COR-L47 (cell line): ENCODE results near the gene BICC1.

Experiments used
- DNase-seq: peaks from one replicate; lab custom pipeline; 2025; lab: John Stamatoyannopoulos, UW

BICC1 gene

GRCh38 chr10:58512491-58513187 lies at the start of gene BICC1:
BICC1 (plus strand) TSS chr10:58512872; CDS start chr10:58513144, 272 bp downstream.
- peak; percentile 49 for DNase-seq

- DNase-seq = no peak
Measured at GRCh38 chr10:58464956-58465355, 47.7 kb upstream of the BICC1 start.

- no peak for DNase-seq
Measured at GRCh38 chr10:58465629-58466028, 47.0 kb upstream of the BICC1 start.

GRCh38 chr10:58467931-58468635 lies 44.6 kb upstream of the BICC1 start:
- DNase-seq = no peak

- no peak for DNase-seq
Measured at GRCh38 chr10:58473976-58474375, 38.7 kb upstream of the BICC1 start.

- DNase-seq = no peak
Measured at GRCh38 chr10:58475322-58476277, 37.1 kb upstream of the BICC1 start.

- no peak for DNase-seq
Measured at GRCh38 chr10:58477122-58477521, 35.5 kb upstream of the BICC1 start.

- DNase-seq = no peak
Measured at GRCh38 chr10:58477902-58478301, 34.8 kb upstream of the BICC1 start.

- DNase-seq = no peak
Measured at GRCh38 chr10:58479045-58479444, 33.6 kb upstream of the BICC1 start.

GRCh38 chr10:58480321-58480720 lies 32.4 kb upstream of the BICC1 start:
- DNase-seq = no peak

GRCh38 chr10:58481569-58482109 lies 31.0 kb upstream of the BICC1 start:
- no peak for DNase-seq

GRCh38 chr10:58486821-58487220 lies 25.9 kb upstream of the BICC1 start:
- DNase-seq = no peak

- DNase-seq = peak; percentile 23
Measured at GRCh38 chr10:58488921-58489320, 23.8 kb upstream of the BICC1 start.

- no peak for DNase-seq
Measured at GRCh38 chr10:58502956-58503355, 9.7 kb upstream of the BICC1 start.

- no peak for DNase-seq
Measured at GRCh38 chr10:58508316-58508715, 4.4 kb upstream of the BICC1 start.

- DNase-seq = no peak
Measured at GRCh38 chr10:58511765-58512490, 744 bp upstream of the BICC1 start.

- DNase-seq = peak; percentile 16
Measured at GRCh38 chr10:58513188-58514110, 777 bp downstream of the BICC1 start.

- DNase-seq = no peak
Measured at GRCh38 chr10:58514111-58514770, 1.6 kb downstream of the BICC1 start.

- DNase-seq = no peak
Measured at GRCh38 chr10:58515291-58515941, 2.7 kb downstream of the BICC1 start.
